ENCODE results near the gene CUEDC2. TPM values are rescaled to one million over a fixed set of nuclear protein-coding genes. Genes with fewer than 3 reads are reported as not detected.

CUEDC2 gene
- total and polyA plus RNA-seq, 2 experiments from 2014 or later: 45.4 to 79.9 TPM

- Histone ChIP-seq H4K20me1 (ENCODE audit: insufficient read depth, poor library complexity, severe bottlenecking) (no peaks in the 10 kb centered on the region), H2AFZ (no peak overlapping the region), H3K4me2 (no peak overlapping the region), H3K4me3 (no peak overlapping the region), H3K4me1 (ENCODE audit: insufficient read depth) (peaks cover 8% of the 10 kb centered on the region), H3K9me2 (replicated peaks; ENCODE audit: insufficient read depth) (no peaks in the 10 kb centered on the region), H3K79me2 (no peaks in the 10 kb centered on the region), H3K9me3 (ENCODE audit: low read depth) (no peaks in the 10 kb centered on the region), H3K27me3 (no peaks in the 10 kb centered on the region), H3K27ac (no peak overlapping the region), H3K36me3 (replicated peaks; ENCODE audit: insufficient read depth, low read depth) (no peaks in the 10 kb centered on the region)
- 72% methylated on average over 15 of the region's 18 CpGs for WGBS (ENCODE audit: low lambda C conversion rate, missing lambda C conversion rate)
- DNase-seq (ENCODE audit: low spot score): peak; percentile 70
- no peak for TF ChIP-seq CTCF (IDR thresholded peaks at IDR 0.05; ENCODE audit: poor library complexity)
- no peak for TF ChIP-seq EZH2 (IDR thresholded peaks at IDR 0.05; ENCODE audit: borderline replicate concordance)
- no peak for TF ChIP-seq EZH2phosphoT487 (IDR thresholded peaks at IDR 0.05; ENCODE audit: low read depth, severe bottlenecking, unreplicated experiment)
These were observed 30.5 kb downstream of the CUEDC2 start for GRCh38 chr10:102401735-102402511.

- H3K79me2 ChIP-seq: peaks cover 6% of the 10 kb centered on the region
- no peaks in the 10 kb centered on the region for H3K9me2 ChIP-seq (replicated peaks; ENCODE audit: insufficient read depth)
- H3K4me1 ChIP-seq (ENCODE audit: insufficient read depth): peaks cover 11% of the 10 kb centered on the region
- DNase-seq (ENCODE audit: low spot score): no peak
- H3K9me3 ChIP-seq (ENCODE audit: low read depth): no peaks in the 10 kb centered on the region
- no peaks in the 10 kb centered on the region for H3K27me3 ChIP-seq
- no peak overlapping the region for H3K4me2 ChIP-seq
- no peaks in the 10 kb centered on the region for H3K36me3 ChIP-seq (replicated peaks; ENCODE audit: insufficient read depth, low read depth)
- no peaks in the 10 kb centered on the region for H4K20me1 ChIP-seq (ENCODE audit: insufficient read depth, poor library complexity, severe bottlenecking)
- TF ChIP-seq EZH2phosphoT487 (IDR thresholded peaks at IDR 0.05; ENCODE audit: low read depth, severe bottlenecking, unreplicated experiment) (no peak), CTCF (IDR thresholded peaks at IDR 0.05; ENCODE audit: poor library complexity) (no peak), EZH2 (IDR thresholded peaks at IDR 0.05; ENCODE audit: borderline replicate concordance) (no peak)
- no peak overlapping the region for H3K4me3 ChIP-seq
- H2AFZ ChIP-seq: no peak overlapping the region
- WGBS (ENCODE audit: low lambda C conversion rate, missing lambda C conversion rate): 87% methylated on average over 8 of the region's 8 CpGs
- H3K27ac ChIP-seq: no peak overlapping the region
These were observed 31.1 kb downstream of the CUEDC2 start for GRCh38 chr10:102401342-102401654.

- Histone ChIP-seq H3K36me3 (replicated peaks; ENCODE audit: insufficient read depth, low read depth) (no peaks in the 10 kb centered on the region), H3K79me2 (peaks cover 11% of the 10 kb centered on the region), H3K9me2 (replicated peaks; ENCODE audit: insufficient read depth) (no peaks in the 10 kb centered on the region), H3K27me3 (no peaks in the 10 kb centered on the region), H4K20me1 (ENCODE audit: insufficient read depth, poor library complexity, severe bottlenecking) (no peaks in the 10 kb centered on the region), H3K4me3 (no peak overlapping the region), H2AFZ (no peak overlapping the region), H3K4me1 (ENCODE audit: insufficient read depth) (peaks cover 16% of the 10 kb centered on the region), H3K27ac (no peak overlapping the region), H3K4me2 (no peak overlapping the region), H3K9me3 (ENCODE audit: low read depth) (no peaks in the 10 kb centered on the region)
- TF ChIP-seq EZH2phosphoT487 (IDR thresholded peaks at IDR 0.05; ENCODE audit: low read depth, severe bottlenecking, unreplicated experiment): no peak
- TF ChIP-seq EZH2 (IDR thresholded peaks at IDR 0.05; ENCODE audit: borderline replicate concordance): no peak
- TF ChIP-seq CTCF (IDR thresholded peaks at IDR 0.05; ENCODE audit: poor library complexity): no peak
- no peak for DNase-seq (ENCODE audit: low spot score)
- 96% methylated on average over 20 of the region's 22 CpGs for WGBS (ENCODE audit: low lambda C conversion rate, missing lambda C conversion rate)
These were observed 31.6 kb downstream of the CUEDC2 start for GRCh38 chr10:102400598-102401341.

All from hepatocyte (in vitro differentiated cells).